ENCODE results near the gene ZMYND19.
A peak's percentile ranks its signal among the peaks of the same experiment; 100 is the strongest.
"Not testable (repeated sequence)": the region's sequence is repeated elsewhere in the genome, so short reads cannot be mapped to it uniquely, and the experiment has no call there.

Gene ZMYND19

GRCh38 chr9:137588891-137589290 is 1.4 kb downstream of the ZMYND19 start:
- DNase-seq (ENCODE audit: low spot score): no peak

- DNase-seq (ENCODE audit: low spot score): no peak
Observed at GRCh38 chr9:137588311-137588710, 2.0 kb downstream of the ZMYND19 start.

- no peak for DNase-seq (ENCODE audit: low spot score)
Observed at GRCh38 chr9:137586854-137587253, 3.5 kb downstream of the ZMYND19 start.

GRCh38 chr9:137583957-137584356 is 6.4 kb downstream of the ZMYND19 start:
- no peak for DNase-seq (ENCODE audit: low spot score)

GRCh38 chr9:137583347-137583746 is 7.0 kb downstream of the ZMYND19 start:
- no peak for DNase-seq (ENCODE audit: low spot score)

- DNase-seq (ENCODE audit: low spot score): peak; percentile 26
Observed at GRCh38 chr9:137582286-137582860, 7.9 kb downstream of the ZMYND19 start.

- no peak for DNase-seq (ENCODE audit: low spot score)
Observed at GRCh38 chr9:137581361-137582285, 8.7 kb downstream of the ZMYND19 start.

- DNase-seq (ENCODE audit: low spot score): no peak
Observed at GRCh38 chr9:137580954-137581322, 9.4 kb downstream of the ZMYND19 start.

GRCh38 chr9:137580209-137580953 is 9.9 kb downstream of the ZMYND19 start:
- no peak for DNase-seq (ENCODE audit: low spot score)

- no peak for DNase-seq (ENCODE audit: low spot score)
Observed at GRCh38 chr9:137579259-137579604, 11.1 kb downstream of the ZMYND19 start.

- peak; percentile 95 for DNase-seq (ENCODE audit: low spot score)
Observed at GRCh38 chr9:137578518-137579258, 11.6 kb downstream of the ZMYND19 start, which contains the start of gene DPH7. Gene DPH7, minus strand, starts transcription at chr9:137578925. Its CDS starts 148 bp downstream, at chr9:137578777.

GRCh38 chr9:137575716-137576411 is 14.4 kb downstream of the ZMYND19 start:
- no peak for DNase-seq (ENCODE audit: low spot score)

- DNase-seq (ENCODE audit: low spot score): peak; percentile 66
Observed at GRCh38 chr9:137575364-137575715, 15.0 kb downstream of the ZMYND19 start.

GRCh38 chr9:137574192-137574591 is 16.1 kb downstream of the ZMYND19 start:
- no peak for DNase-seq (ENCODE audit: low spot score)

- no peak for DNase-seq (ENCODE audit: low spot score)
Observed at GRCh38 chr9:137570566-137570965, 19.7 kb downstream of the ZMYND19 start.

GRCh38 chr9:137569609-137570203 is 20.6 kb downstream of the ZMYND19 start:
- no peak for DNase-seq (ENCODE audit: low spot score)

GRCh38 chr9:137568445-137568844 is 21.9 kb downstream of the ZMYND19 start:
- not testable (repeated sequence) for DNase-seq (ENCODE audit: low spot score)

- no peak for DNase-seq (ENCODE audit: low spot score)
Observed at GRCh38 chr9:137564817-137565411, 25.4 kb downstream of the ZMYND19 start.

- no peak for DNase-seq (ENCODE audit: low spot score)
Observed at GRCh38 chr9:137564134-137564533, 26.2 kb downstream of the ZMYND19 start.

GRCh38 chr9:137558127-137558526 is 32.2 kb downstream of the ZMYND19 start:
- DNase-seq (ENCODE audit: low spot score): no peak

Data from hematopoietic multipotent progenitor cell treated with erythropoietin and hydrocortisone succinate and interleukin-3 and kit ligand, for 15 days (in vitro differentiated cells).